ENCODE results near the gene MANF. TPM values are rescaled to one million over a fixed set of nuclear protein-coding genes. Genes with fewer than 3 reads are reported as not detected.

The MANF gene
- total RNA-seq, 4 donors from 2014 or later, result 13.7 to 38.3 (median 22.8) TPM

GRCh38 chr3:51378065-51378464, 7.0 kb upstream of the MANF start:
- Histone ChIP-seq H3K4me3 (no peak overlapping the region), H3K9me3 (no peaks in the 10 kb centered on the region), H3K27ac (no peak overlapping the region), H3K36me3 (peaks cover 0 to 44% of the 10 kb centered on the region in 2 donors), H3K27me3 (no peaks in the 10 kb centered on the region), H3K4me1 (peaks cover 0 to 2% (median 0%) of the 10 kb centered on the region in 3 donors)
- WGBS, 2 donors (ENCODE audit: low coverage in 1 of 2), result 71 to 100% methylated on average over 1 to 3 of the region's 5 CpGs
- ATAC-seq, result no peak
- TF ChIP-seq POLR2AphosphoS5 (IDR thresholded peaks at IDR 0.05) (no peak), POLR2A (IDR thresholded peaks at IDR 0.05) (no peak), CTCF (IDR thresholded peaks at IDR 0.05) (no peak), EP300 (IDR thresholded peaks at IDR 0.05) (no peak)

GRCh38 chr3:51378726-51379125, 6.4 kb upstream of the MANF start:
- peaks cover 0 to 44% of the 10 kb centered on the region in 2 donors for H3K36me3 ChIP-seq
- no peak for ATAC-seq
- TF ChIP-seq POLR2AphosphoS5 (IDR thresholded peaks at IDR 0.05) (no peak), POLR2A (IDR thresholded peaks at IDR 0.05) (no peak), EP300 (IDR thresholded peaks at IDR 0.05) (no peak), CTCF (IDR thresholded peaks at IDR 0.05) (no peak)
- 80 to 92% methylated on average over 1 to 2 of the region's 2 CpGs for WGBS, 2 donors (ENCODE audit: low coverage in 1 of 2)
- no peak overlapping the region for H3K27ac ChIP-seq
- no peaks in the 10 kb centered on the region for H3K9me3 ChIP-seq
- no peak overlapping the region for H3K4me3 ChIP-seq
- H3K27me3 ChIP-seq, result no peaks in the 10 kb centered on the region
- H3K4me1 ChIP-seq, result peaks cover 0 to 9% (median under 1%) of the 10 kb centered on the region in 3 donors

- ATAC-seq, result no peak
- H3K9me3 ChIP-seq, result no peaks in the 10 kb centered on the region
- peaks cover 0 to 15% (median 5%) of the 10 kb centered on the region in 3 donors for H3K4me1 ChIP-seq
- no peak overlapping the region for H3K27ac ChIP-seq
- TF ChIP-seq EP300 (IDR thresholded peaks at IDR 0.05) (no peak), POLR2A (IDR thresholded peaks at IDR 0.05) (no peak), POLR2AphosphoS5 (IDR thresholded peaks at IDR 0.05) (no peak), CTCF (IDR thresholded peaks at IDR 0.05) (no peak)
- no peaks in the 10 kb centered on the region for H3K27me3 ChIP-seq
- no peak overlapping the region for H3K4me3 ChIP-seq
- peaks cover 0 to 40% of the 10 kb centered on the region in 2 donors for H3K36me3 ChIP-seq
- 80% methylated on average over 1 of the region's 8 CpGs; no CpG with 5 or more reads in 1 of the 2 donors for WGBS, 2 donors (ENCODE audit: low coverage in 1 of 2)
Measured at GRCh38 chr3:51379301-51379700, 5.8 kb upstream of the MANF start.

GRCh38 chr3:51379746-51380455, 5.2 kb upstream of the MANF start:
- no peaks in the 10 kb centered on the region for H3K27me3 ChIP-seq
- no peaks in the 10 kb centered on the region for H3K9me3 ChIP-seq
- H3K4me1 ChIP-seq, result peaks cover 0 to 16% (median 5%) of the 10 kb centered on the region in 3 donors
- no peak for ATAC-seq
- no peak overlapping the region for H3K4me3 ChIP-seq
- no CpG with 5 or more reads among the region's 8 CpGs for WGBS, 2 donors (ENCODE audit: low coverage in 1 of 2)
- no peak overlapping the region for H3K27ac ChIP-seq
- TF ChIP-seq CTCF (IDR thresholded peaks at IDR 0.05), result no peak
- no peak for TF ChIP-seq POLR2AphosphoS5 (IDR thresholded peaks at IDR 0.05)
- no peak for TF ChIP-seq POLR2A (IDR thresholded peaks at IDR 0.05)
- no peak for TF ChIP-seq EP300 (IDR thresholded peaks at IDR 0.05)
- H3K36me3 ChIP-seq, result peaks cover 0 to 34% of the 10 kb centered on the region in 2 donors

All from gastroesophageal sphincter (tissue), 4 donors.